ENCODE results near the gene HVCN1.

DNA sequence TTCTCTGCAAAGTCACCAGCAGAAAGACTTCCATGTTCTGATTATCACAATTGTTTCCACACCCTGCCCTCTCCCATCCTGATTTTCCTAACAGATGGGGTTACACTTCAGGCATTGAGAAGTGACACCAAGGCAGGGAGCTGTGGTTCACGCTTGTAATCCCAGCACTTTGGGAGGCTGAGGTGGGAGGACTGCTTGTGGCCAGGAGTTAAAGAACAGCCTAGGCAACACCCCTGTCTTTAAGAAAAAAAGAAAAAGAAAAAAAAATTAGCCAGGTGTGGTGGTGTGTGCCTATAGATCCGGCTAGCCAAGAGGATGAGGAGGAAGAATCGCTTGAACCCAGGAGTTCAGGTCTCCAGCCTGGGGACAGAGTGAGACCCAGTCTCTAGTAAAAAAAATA lies 48.6 kb upstream of the HVCN1 start:
- TF ChIP-seq, protein P1, sequence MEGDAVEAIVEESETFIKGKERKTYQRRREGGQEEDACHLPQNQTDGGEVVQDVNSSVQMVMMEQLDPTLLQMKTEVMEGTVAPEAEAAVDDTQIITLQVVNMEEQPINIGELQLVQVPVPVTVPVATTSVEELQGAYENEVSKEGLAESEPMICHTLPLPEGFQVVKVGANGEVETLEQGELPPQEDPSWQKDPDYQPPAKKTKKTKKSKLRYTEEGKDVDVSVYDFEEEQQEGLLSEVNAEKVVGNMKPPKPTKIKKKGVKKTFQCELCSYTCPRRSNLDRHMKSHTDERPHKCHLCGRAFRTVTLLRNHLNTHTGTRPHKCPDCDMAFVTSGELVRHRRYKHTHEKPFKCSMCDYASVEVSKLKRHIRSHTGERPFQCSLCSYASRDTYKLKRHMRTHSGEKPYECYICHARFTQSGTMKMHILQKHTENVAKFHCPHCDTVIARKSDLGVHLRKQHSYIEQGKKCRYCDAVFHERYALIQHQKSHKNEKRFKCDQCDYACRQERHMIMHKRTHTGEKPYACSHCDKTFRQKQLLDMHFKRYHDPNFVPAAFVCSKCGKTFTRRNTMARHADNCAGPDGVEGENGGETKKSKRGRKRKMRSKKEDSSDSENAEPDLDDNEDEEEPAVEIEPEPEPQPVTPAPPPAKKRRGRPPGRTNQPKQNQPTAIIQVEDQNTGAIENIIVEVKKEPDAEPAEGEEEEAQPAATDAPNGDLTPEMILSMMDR (IDR thresholded peaks at IDR 0.05) = no peak
- TF ChIP-seq POLR2AphosphoS5 (IDR thresholded peaks at IDR 0.05; ENCODE audit: insufficient read depth in 1 of 2, low read depth in 1 of 2) (no peak), POLR2A (IDR thresholded peaks at IDR 0.05) (no peak)
